Measurements from ENCODE around the gene NDFIP1.

Gene NDFIP1

GRCh38 chr5:142117579-142118151, 9.1 kb downstream of the NDFIP1 start:
- in situ Hi-C loops (cut with HindIII; ENCODE audit: low sequenced_read_pairs): no loop called here

- in situ Hi-C loops (cut with HindIII; ENCODE audit: low sequenced_read_pairs): no loop called here
These were observed 9.6 kb downstream of the NDFIP1 start for GRCh38 chr5:142118155-142118686.

GRCh38 chr5:142119051-142119625, 10.6 kb downstream of the NDFIP1 start:
- in situ Hi-C loops (cut with HindIII; ENCODE audit: low sequenced_read_pairs): no loop called here

- in situ Hi-C loops (cut with HindIII; ENCODE audit: low sequenced_read_pairs): no loop called here
These were observed 11.8 kb downstream of the NDFIP1 start for GRCh38 chr5:142120247-142120935.

GRCh38 chr5:142122121-142122520, 13.5 kb downstream of the NDFIP1 start:
- in situ Hi-C loops (cut with HindIII; ENCODE audit: low sequenced_read_pairs): no loop called here

GRCh38 chr5:142125378-142125777, 16.8 kb downstream of the NDFIP1 start:
- in situ Hi-C loops (cut with HindIII; ENCODE audit: low sequenced_read_pairs): loop anchor here (25.0 kb wide), 1 partner anchor 463 kb away; the partner anchor contains the start of gene FCHSD1

- in situ Hi-C loops (cut with HindIII; ENCODE audit: low sequenced_read_pairs): loop anchor here (25.0 kb wide), 1 partner anchor 464 kb away; the partner anchor contains the start of gene FCHSD1
These were observed 17.4 kb downstream of the NDFIP1 start for GRCh38 chr5:142125963-142126362.

GRCh38 chr5:142128675-142129208, 20.2 kb downstream of the NDFIP1 start:
- in situ Hi-C loops (cut with HindIII; ENCODE audit: low sequenced_read_pairs): loop anchor here (25.0 kb wide), 1 partner anchor 466 kb away; the partner anchor contains the start of gene FCHSD1

GRCh38 chr5:142129446-142130066, 21.0 kb downstream of the NDFIP1 start:
- in situ Hi-C loops (cut with HindIII; ENCODE audit: low sequenced_read_pairs): loop anchor here (25.0 kb wide), 1 partner anchor 467 kb away; the partner anchor contains the start of gene FCHSD1

- in situ Hi-C loops (cut with HindIII; ENCODE audit: low sequenced_read_pairs): loop anchor here (25.0 kb wide), 1 partner anchor 469 kb away; the partner anchor contains the start of gene FCHSD1
These were observed 22.8 kb downstream of the NDFIP1 start for GRCh38 chr5:142131394-142131793.

GRCh38 chr5:142132916-142133315, 24.3 kb downstream of the NDFIP1 start:
- in situ Hi-C loops (cut with HindIII; ENCODE audit: low sequenced_read_pairs): loop anchor here (25.0 kb wide), 1 partner anchor 471 kb away; the partner anchor contains the start of gene FCHSD1

GRCh38 chr5:142133330-142134206, 25.0 kb downstream of the NDFIP1 start:
- in situ Hi-C loops (cut with HindIII; ENCODE audit: low sequenced_read_pairs): loop anchor here (25.0 kb wide), 1 partner anchor 471 kb away; the partner anchor contains the start of gene FCHSD1

GRCh38 chr5:142134331-142135010, 25.9 kb downstream of the NDFIP1 start:
- in situ Hi-C loops (cut with HindIII; ENCODE audit: low sequenced_read_pairs): loop anchor here (25.0 kb wide), 1 partner anchor 472 kb away; the partner anchor contains the start of gene FCHSD1

- in situ Hi-C loops (cut with HindIII; ENCODE audit: low sequenced_read_pairs): loop anchor here (25.0 kb wide), 1 partner anchor 479 kb away; the partner anchor contains the start of gene FCHSD1
These were observed 32.9 kb downstream of the NDFIP1 start for GRCh38 chr5:142141463-142141862.

- in situ Hi-C loops (cut with HindIII; ENCODE audit: low sequenced_read_pairs): loop anchor here (25.0 kb wide), 1 partner anchor 482 kb away; the partner anchor contains the start of gene FCHSD1
These were observed 35.3 kb downstream of the NDFIP1 start for GRCh38 chr5:142143878-142144277.

GRCh38 chr5:142145106-142145900, 36.7 kb downstream of the NDFIP1 start:
- in situ Hi-C loops (cut with HindIII; ENCODE audit: low sequenced_read_pairs): loop anchor here (25.0 kb wide), 1 partner anchor 483 kb away; the partner anchor contains the start of gene FCHSD1

- in situ Hi-C loops (cut with HindIII; ENCODE audit: low sequenced_read_pairs): loop anchor here (25.0 kb wide), 1 partner anchor 487 kb away; the partner anchor contains the start of gene FCHSD1
These were observed 40.8 kb downstream of the NDFIP1 start for GRCh38 chr5:142149363-142149762.

- in situ Hi-C loops (cut with HindIII; ENCODE audit: low sequenced_read_pairs): loop anchor here (5.0 to 25.0 kb wide), 2 partner anchors 212 to 397 kb away; no protein-coding TSS in a partner anchor
These were observed 41.9 kb downstream of the NDFIP1 start for GRCh38 chr5:142150431-142150830.

Data from DLD1 (cell line).